Right forelimb (tissue), 1 donor: ENCODE data around the gene INSIG2.

Experiments used
- DNase-seq: peaks from one replicate; pipeline ENCODE4 v3.0.0-alpha.2; 2018

The INSIG2 gene

GRCh38 chr2:118131771-118132170 is 43.5 kb downstream of the INSIG2 start:
- DNase-seq = no peak

- DNase-seq = no peak
These were observed 45.6 kb downstream of the INSIG2 start for GRCh38 chr2:118133916-118134315.

- DNase-seq = no peak
These were observed 46.4 kb downstream of the INSIG2 start for GRCh38 chr2:118134650-118135049.

- no peak for DNase-seq
These were observed 56.9 kb downstream of the INSIG2 start for GRCh38 chr2:118145207-118145606.

GRCh38 chr2:118145806-118146205 is 57.5 kb downstream of the INSIG2 start:
- DNase-seq = no peak

GRCh38 chr2:118146315-118147283 is 58.3 kb downstream of the INSIG2 start:
- no peak for DNase-seq

- DNase-seq = no peak
These were observed 59.9 kb downstream of the INSIG2 start for GRCh38 chr2:118148133-118148532.

GRCh38 chr2:118148809-118149208 is 60.5 kb downstream of the INSIG2 start:
- no peak for DNase-seq

- no peak for DNase-seq
These were observed 62.0 kb downstream of the INSIG2 start for GRCh38 chr2:118150294-118150693.

GRCh38 chr2:118151831-118152230 is 63.6 kb downstream of the INSIG2 start:
- DNase-seq = no peak

GRCh38 chr2:118153433-118153832 is 65.2 kb downstream of the INSIG2 start:
- no peak for DNase-seq

GRCh38 chr2:118154176-118154575 is 65.9 kb downstream of the INSIG2 start:
- no peak for DNase-seq
